Suprapubic skin (tissue), 4 donors: ENCODE results near the gene ERG.

Source experiments
- EP300 ChIP-seq: sonication (generic); formaldehyde crosslinking; IDR thresholded peaks from one replicate; pipeline ENCODE4 v1.6.1; 2017; ENCODE audit warnings: antibody characterized with exemption
- POLR2A ChIP-seq, 2 donors: fragments of 450-650 bp; IDR thresholded peaks; one replicate each; pipeline ENCODE4 v1.6.1; 2017; ENCODE audit warnings: antibody characterized with exemption in 2 of 2, mild to moderate bottlenecking in 2 of 2, moderate library complexity in 2 of 2
- POLR2AphosphoS5 ChIP-seq, 3 donors: sonication (generic); formaldehyde crosslinking; IDR thresholded peaks; one replicate each; pipeline ENCODE4 v1.6.1; 2017; ENCODE audit warnings: antibody characterized with exemption in 3 of 3
- TF ChIP-seq, protein P1 (sequence below), 2 donors: fragments of 200-600 bp in 1 of 2; fragments of 450-650 bp in 1 of 2; sonication (generic) in 1 of 2; IDR thresholded peaks; one replicate each; pipeline ENCODE4 v1.5.1; 2016 to 2019; ENCODE audit warnings: antibody characterized with exemption in 2 of 2, mild to moderate bottlenecking in 1 of 2, moderate library complexity in 1 of 2

DNA sequence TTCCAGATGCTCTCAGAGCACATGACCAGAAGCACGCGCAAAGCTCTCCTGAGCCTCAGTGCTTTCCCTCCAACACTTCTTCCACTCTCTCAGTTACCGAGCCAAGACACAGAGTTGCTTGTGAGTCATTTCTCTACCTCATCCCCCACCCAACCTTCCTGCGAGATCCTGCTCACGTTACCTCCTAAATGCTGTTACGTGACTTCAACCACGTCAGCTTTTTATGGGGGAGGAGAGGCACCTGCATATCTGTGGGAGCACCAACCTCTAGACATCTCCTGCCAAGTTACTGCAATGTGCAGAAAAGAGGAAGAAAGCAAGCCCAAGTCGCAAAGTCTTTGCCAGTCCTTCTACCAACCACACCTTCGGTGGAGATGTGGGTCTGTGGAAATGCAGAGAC is 27.2 kb upstream of the ERG start:
- TF ChIP-seq, protein P1, sequence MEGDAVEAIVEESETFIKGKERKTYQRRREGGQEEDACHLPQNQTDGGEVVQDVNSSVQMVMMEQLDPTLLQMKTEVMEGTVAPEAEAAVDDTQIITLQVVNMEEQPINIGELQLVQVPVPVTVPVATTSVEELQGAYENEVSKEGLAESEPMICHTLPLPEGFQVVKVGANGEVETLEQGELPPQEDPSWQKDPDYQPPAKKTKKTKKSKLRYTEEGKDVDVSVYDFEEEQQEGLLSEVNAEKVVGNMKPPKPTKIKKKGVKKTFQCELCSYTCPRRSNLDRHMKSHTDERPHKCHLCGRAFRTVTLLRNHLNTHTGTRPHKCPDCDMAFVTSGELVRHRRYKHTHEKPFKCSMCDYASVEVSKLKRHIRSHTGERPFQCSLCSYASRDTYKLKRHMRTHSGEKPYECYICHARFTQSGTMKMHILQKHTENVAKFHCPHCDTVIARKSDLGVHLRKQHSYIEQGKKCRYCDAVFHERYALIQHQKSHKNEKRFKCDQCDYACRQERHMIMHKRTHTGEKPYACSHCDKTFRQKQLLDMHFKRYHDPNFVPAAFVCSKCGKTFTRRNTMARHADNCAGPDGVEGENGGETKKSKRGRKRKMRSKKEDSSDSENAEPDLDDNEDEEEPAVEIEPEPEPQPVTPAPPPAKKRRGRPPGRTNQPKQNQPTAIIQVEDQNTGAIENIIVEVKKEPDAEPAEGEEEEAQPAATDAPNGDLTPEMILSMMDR (IDR thresholded peaks at IDR 0.05): no peak
- TF ChIP-seq POLR2AphosphoS5 (IDR thresholded peaks at IDR 0.05): no peak
- TF ChIP-seq POLR2A (IDR thresholded peaks at IDR 0.05): no peak
- TF ChIP-seq EP300: no peak
